A673 (cell line): ENCODE measurements around the gene GRID2. TPM values are rescaled to one million over a fixed set of nuclear protein-coding genes. Genes with fewer than 3 reads are reported as not detected.

Experiments used
- BruUV-seq: library from RNA; stranded (reverse); fragments of 400-500 nt; replicated peaks from 2 replicates; lab custom pipeline; 2021; lab: Mats Ljungman, UMichigan
- CTCF ChIA-PET: fragments of 300-600 bp; sonication (Branson Sonifier 250); formaldehyde crosslinking; loops from one replicate; lab custom pipeline; 2022; ENCODE audit warnings: antibody characterized with exemption; lab: Charles Lee
- POLR2A ChIA-PET: fragments of 300-600 bp; sonication (Branson Sonifier 250); formaldehyde crosslinking; loops from one replicate; lab custom pipeline; 2022; ENCODE audit warnings: antibody characterized with exemption; ENCODE audit not compliant: low non-redundant PET; lab: Charles Lee
- DNase-seq: peaks from one replicate; pipeline ENCODE4 v3.0.0-alpha.2; 2015; ENCODE audit warnings: low spot score
- H3K27ac ChIP-seq: fragments of 200-600 bp; sonication (generic); 2 replicates; pipeline ENCODE4 v1.5.1; 2016; ENCODE audit warnings: mixed run types, low read depth, mild to moderate bottlenecking, mixed read lengths, antibody characterized with exemption, low read length; ENCODE audit not compliant: poor library complexity, severe bottlenecking
- H3K27me3 ChIP-seq: fragments of 200-600 bp; sonication (generic); replicated peaks from 2 replicates; pipeline ENCODE4 v1.6.1; 2017; ENCODE audit warnings: mixed run types, low read depth, mild to moderate bottlenecking, mixed read lengths, antibody characterized with exemption, low read length; ENCODE audit not compliant: insufficient read depth, poor library complexity
- H3K36me3 ChIP-seq: fragments of 200-600 bp; sonication (generic); 2 replicates; pipeline ENCODE4 v1.6.1; 2016; ENCODE audit warnings: mixed run types, mild to moderate bottlenecking, mixed read lengths, antibody characterized with exemption, low read length; ENCODE audit not compliant: insufficient read depth, poor library complexity, severe bottlenecking
- H3K4me1 ChIP-seq: fragments of 200-600 bp; sonication (generic); 2 replicates; pipeline ENCODE4 v1.6.1; 2017; ENCODE audit warnings: mixed run types, mild to moderate bottlenecking, mixed read lengths, antibody characterized with exemption, low read length; ENCODE audit not compliant: insufficient read depth, poor library complexity, severe bottlenecking
- H3K4me3 ChIP-seq: fragments of 200-600 bp; sonication (generic); 2 replicates; pipeline ENCODE4 v1.5.1; 2016; ENCODE audit warnings: low read depth, mixed run types, mild to moderate bottlenecking, mixed read lengths, low read length; ENCODE audit not compliant: poor library complexity, severe bottlenecking
- H3K9me3 ChIP-seq: fragments of 200-600 bp; sonication (generic); 2 replicates; pipeline ENCODE4 v1.6.1; 2016; ENCODE audit warnings: mixed run types, low read depth, mild to moderate bottlenecking, mixed read lengths, antibody characterized with exemption, low read length; ENCODE audit not compliant: poor library complexity, severe bottlenecking
- EZH2 ChIP-seq: fragments of 200-600 bp; sonication (generic); IDR thresholded peaks from 2 replicates; pipeline ENCODE4 v1.6.1; 2017; ENCODE audit warnings: borderline replicate concordance, low read depth, mild to moderate bottlenecking, mixed read lengths, antibody characterized with exemption, low read length; ENCODE audit not compliant: poor library complexity, severe bottlenecking
- intact Hi-C: fragments of 100-400 bp; cut with micrococcal nuclease; formaldehyde crosslinking; loops from one replicate; pipeline ENCODE4 v1.10.0; 2022; ENCODE audit not compliant: unreplicated experiment
- total RNA-seq: library from RNA; stranded (reverse); gene quantifications from 2 replicates; pipeline ENCODE4 v1.2.3, GENCODE V29; 2021
- TF ChIP-seq, protein P1 (sequence below): fragments of 300-800, 200-600 bp; sonication (generic); conservative IDR thresholded peaks from 2 replicates; pipeline ENCODE4 v1.5.1; 2017; ENCODE audit warnings: low read depth, mild to moderate bottlenecking, antibody characterized with exemption, low read length, moderate library complexity, mixed read lengths

Gene GRID2
- total RNA-seq, 1 experiment from 2014 or later = not detected

DNA sequence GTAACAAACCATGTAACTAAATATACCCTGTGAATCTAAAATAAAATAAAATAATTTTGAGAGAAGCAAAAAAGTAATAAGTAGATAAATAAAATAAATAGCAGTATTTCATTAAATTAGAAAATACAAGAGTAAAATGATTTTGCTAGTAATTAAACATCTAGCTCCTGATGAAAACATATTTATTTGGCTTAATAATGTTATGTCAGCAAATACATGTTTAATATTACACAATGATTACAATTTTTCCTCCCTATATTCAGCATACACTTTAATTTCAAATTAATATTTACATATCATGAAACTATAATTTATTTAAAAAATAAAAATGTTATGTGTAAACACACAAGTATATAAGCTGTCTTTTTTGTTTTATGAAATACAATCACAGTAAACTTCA is 697.1 kb downstream of the GRID2 start:
- Histone ChIP-seq H3K9me3 (no peaks in the 10 kb centered on the region), H3K4me3 (no peak overlapping the region), H3K4me1 (no peaks in the 10 kb centered on the region), H3K27ac (no peak overlapping the region), H3K36me3 (no peaks in the 10 kb centered on the region), H3K27me3 (no peaks in the 10 kb centered on the region)
- DNase-seq = no peak
- POLR2A ChIA-PET = no interaction called here
- CTCF ChIA-PET = no interaction called here
- intact Hi-C loops = loop anchor here (5.0 kb wide), 1 partner anchor 51 kb away; no protein-coding TSS in a partner anchor
- no TSS peak for BruUV-seq
- TF ChIP-seq, protein P1, sequence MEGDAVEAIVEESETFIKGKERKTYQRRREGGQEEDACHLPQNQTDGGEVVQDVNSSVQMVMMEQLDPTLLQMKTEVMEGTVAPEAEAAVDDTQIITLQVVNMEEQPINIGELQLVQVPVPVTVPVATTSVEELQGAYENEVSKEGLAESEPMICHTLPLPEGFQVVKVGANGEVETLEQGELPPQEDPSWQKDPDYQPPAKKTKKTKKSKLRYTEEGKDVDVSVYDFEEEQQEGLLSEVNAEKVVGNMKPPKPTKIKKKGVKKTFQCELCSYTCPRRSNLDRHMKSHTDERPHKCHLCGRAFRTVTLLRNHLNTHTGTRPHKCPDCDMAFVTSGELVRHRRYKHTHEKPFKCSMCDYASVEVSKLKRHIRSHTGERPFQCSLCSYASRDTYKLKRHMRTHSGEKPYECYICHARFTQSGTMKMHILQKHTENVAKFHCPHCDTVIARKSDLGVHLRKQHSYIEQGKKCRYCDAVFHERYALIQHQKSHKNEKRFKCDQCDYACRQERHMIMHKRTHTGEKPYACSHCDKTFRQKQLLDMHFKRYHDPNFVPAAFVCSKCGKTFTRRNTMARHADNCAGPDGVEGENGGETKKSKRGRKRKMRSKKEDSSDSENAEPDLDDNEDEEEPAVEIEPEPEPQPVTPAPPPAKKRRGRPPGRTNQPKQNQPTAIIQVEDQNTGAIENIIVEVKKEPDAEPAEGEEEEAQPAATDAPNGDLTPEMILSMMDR = no peak
- no peak for TF ChIP-seq EZH2

DNA sequence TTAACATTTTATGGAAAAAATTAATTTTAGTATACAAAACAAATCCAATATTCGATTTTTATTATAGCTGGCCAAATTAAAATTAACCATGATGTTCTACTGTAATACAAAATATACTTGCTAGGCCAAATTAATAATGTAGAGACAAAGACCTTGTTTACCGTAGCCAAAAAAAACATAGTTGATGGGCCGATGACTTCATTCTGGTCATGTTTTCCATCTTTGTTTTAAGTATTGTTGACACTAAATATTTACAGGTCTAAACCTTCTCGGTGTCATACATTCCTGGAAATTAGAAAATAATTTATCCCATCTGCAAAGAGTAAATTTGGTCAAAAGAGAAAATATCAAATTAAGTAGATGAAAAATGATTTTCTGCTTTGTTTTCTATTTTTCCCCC is 698.5 kb downstream of the GRID2 start:
- CTCF ChIA-PET = no interaction called here
- Histone ChIP-seq H3K27ac (no peak overlapping the region), H3K36me3 (no peaks in the 10 kb centered on the region), H3K27me3 (no peaks in the 10 kb centered on the region), H3K4me1 (no peaks in the 10 kb centered on the region), H3K9me3 (no peaks in the 10 kb centered on the region), H3K4me3 (no peak overlapping the region)
- intact Hi-C loops = loop anchor here (5.0 kb wide), 1 partner anchor 50 kb away; no protein-coding TSS in a partner anchor
- no peak for DNase-seq
- no TSS peak for BruUV-seq
- POLR2A ChIA-PET = no interaction called here
- TF ChIP-seq, protein P1 = no peak
- TF ChIP-seq EZH2 = no peak

DNA sequence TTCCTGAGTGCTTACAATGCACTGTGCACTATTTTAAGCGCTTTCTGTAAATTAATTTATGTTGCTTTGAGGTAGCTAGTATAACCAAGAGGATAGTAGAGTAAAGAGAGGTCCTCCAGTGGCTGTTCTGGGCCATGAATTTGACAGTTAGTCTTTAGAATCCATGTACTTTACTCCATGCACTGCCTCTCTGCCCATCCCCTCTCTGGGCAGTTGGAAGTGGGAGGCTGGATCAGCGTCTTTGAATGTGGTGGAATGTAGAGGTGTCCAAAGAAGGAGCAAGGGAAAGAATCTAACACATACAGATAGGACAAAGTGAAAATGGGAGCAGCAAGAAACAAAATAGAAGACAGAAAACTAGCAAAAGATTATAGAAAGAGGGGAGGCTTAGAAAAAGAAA is 712.6 kb downstream of the GRID2 start:
- no peaks in the 10 kb centered on the region for H3K4me1 ChIP-seq
- no peak overlapping the region for H3K27ac ChIP-seq
- H3K27me3 ChIP-seq = no peaks in the 10 kb centered on the region
- intact Hi-C loops = no loop called here
- no peaks in the 10 kb centered on the region for H3K36me3 ChIP-seq
- ChIA-PET CTCF (no interaction called here), POLR2A (no interaction called here)
- no peaks in the 10 kb centered on the region for H3K9me3 ChIP-seq
- no TSS peak for BruUV-seq
- no peak for DNase-seq
- TF ChIP-seq EZH2 = no peak
- no peak overlapping the region for H3K4me3 ChIP-seq

DNA sequence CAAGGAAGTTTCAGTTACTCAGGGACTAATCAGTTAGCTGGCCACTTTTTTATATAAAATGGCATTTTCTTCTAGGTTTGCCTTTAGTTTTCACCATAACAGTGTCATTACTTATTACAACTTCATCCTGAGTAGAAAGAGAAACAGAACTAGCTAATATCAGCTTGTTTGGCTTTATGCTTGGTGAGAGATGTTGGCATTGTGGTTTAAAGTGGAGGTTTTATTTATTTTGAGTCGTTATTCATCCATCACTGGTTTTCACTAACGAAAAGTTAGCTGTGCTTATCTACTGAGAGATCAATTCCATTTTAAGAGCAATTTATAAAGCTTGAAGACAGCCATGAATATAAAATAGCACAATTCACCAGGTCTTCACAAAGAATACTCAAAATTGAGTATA is 714.5 kb downstream of the GRID2 start:
- H3K27me3 ChIP-seq = no peaks in the 10 kb centered on the region
- no peak overlapping the region for H3K27ac ChIP-seq
- H3K4me1 ChIP-seq = no peaks in the 10 kb centered on the region
- intact Hi-C loops = no loop called here
- H3K9me3 ChIP-seq = no peaks in the 10 kb centered on the region
- H3K4me3 ChIP-seq = no peak overlapping the region
- no peaks in the 10 kb centered on the region for H3K36me3 ChIP-seq
- TF ChIP-seq, protein P1 = no peak
- TF ChIP-seq EZH2 = no peak
- ChIA-PET POLR2A (no interaction called here), CTCF (no interaction called here)
- BruUV-seq = no TSS peak
- DNase-seq = no peak
